ENCODE measurements around the gene SLC1A4.

DNA sequence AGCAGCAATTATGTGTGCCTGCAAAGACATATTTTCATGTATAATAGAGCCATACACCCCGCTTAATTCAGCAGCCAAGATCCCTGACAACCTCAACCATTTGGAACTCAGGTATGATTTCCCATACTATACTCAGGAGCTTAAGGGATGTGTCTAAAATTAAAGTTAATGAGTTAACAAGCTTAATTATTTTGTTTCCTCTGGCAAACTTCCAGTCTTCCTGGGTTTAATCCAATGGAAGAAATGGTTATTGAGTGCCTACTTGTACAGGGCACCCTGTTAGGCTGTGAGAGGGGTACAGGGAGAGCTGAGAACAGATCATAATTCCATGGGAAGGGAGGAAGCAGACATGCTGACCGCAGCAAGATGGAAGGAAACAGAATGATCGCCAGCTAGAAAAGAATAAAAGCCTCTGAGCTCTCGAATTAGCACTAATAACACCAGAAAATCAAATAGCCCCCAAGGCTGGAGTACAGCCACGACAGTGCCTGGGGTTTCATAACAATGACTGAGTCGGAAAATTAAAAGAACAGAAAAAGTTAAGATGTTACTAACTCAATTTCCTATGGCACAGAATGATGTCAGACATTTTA is 46.2 kb downstream of the SLC1A4 start:
- TF ChIP-seq CTCF (IDR thresholded peaks at IDR 0.05; ENCODE audit: insufficient read depth, low read length, poor library complexity, severe bottlenecking) (no peak), EZH2phosphoT487 (conservative IDR thresholded peaks at IDR 0.05; ENCODE audit: low read length) (no peak)
